ENCODE measurements around the gene KATNB1.

The KATNB1 gene

GRCh38 chr16:57735755-57736418 lies at the start of gene KATNB1:
Gene KATNB1, plus strand, starts transcription at chr16:57735770. Its CDS starts 1,474 bp downstream, at chr16:57737244.
- H3K27me3 Mint-ChIP-seq (ENCODE audit: low read depth) = no peaks in the 10 kb centered on the region
- peak within 1 kb of the TSS; percentile 96 for H3K4me3 Mint-ChIP-seq
- peak within 1 kb of the TSS; percentile 89 for H3K27ac Mint-ChIP-seq
- peaks cover 19% of the 10 kb centered on the region for H3K9me3 Mint-ChIP-seq
- H3K4me1 Mint-ChIP-seq (ENCODE audit: low read depth) = peaks cover 17% of the 10 kb centered on the region
- peaks cover 13% of the 10 kb centered on the region for H3K36me3 Mint-ChIP-seq (ENCODE audit: low read depth)

- no peaks in the 10 kb centered on the region for H3K27me3 Mint-ChIP-seq (ENCODE audit: low read depth)
- no peak overlapping the region for H3K27ac Mint-ChIP-seq
- H3K36me3 Mint-ChIP-seq (ENCODE audit: low read depth) = no peaks in the 10 kb centered on the region
- H3K9me3 Mint-ChIP-seq = no peaks in the 10 kb centered on the region
- no peak overlapping the region for H3K4me3 Mint-ChIP-seq
- peaks cover 18% of the 10 kb centered on the region for H3K4me1 Mint-ChIP-seq (ENCODE audit: low read depth)
Measured at GRCh38 chr16:57686577-57686976, 49.0 kb upstream of the KATNB1 start.

GRCh38 chr16:57687363-57687929 lies 48.1 kb upstream of the KATNB1 start:
- Mint-ChIP-seq H3K27me3 (ENCODE audit: low read depth) (peaks cover 3% of the 10 kb centered on the region), H3K36me3 (ENCODE audit: low read depth) (no peaks in the 10 kb centered on the region), H3K9me3 (no peaks in the 10 kb centered on the region), H3K4me3 (no peak overlapping the region), H3K27ac (no peak overlapping the region), H3K4me1 (ENCODE audit: low read depth) (peaks cover 18% of the 10 kb centered on the region)

GRCh38 chr16:57688487-57688986 lies 47.0 kb upstream of the KATNB1 start:
- Mint-ChIP-seq H3K27me3 (ENCODE audit: low read depth) (peaks cover 6% of the 10 kb centered on the region), H3K36me3 (ENCODE audit: low read depth) (no peaks in the 10 kb centered on the region), H3K27ac (peak overlapping the region; percentile 95), H3K9me3 (no peaks in the 10 kb centered on the region), H3K4me3 (no peak overlapping the region), H3K4me1 (ENCODE audit: low read depth) (peaks cover 18% of the 10 kb centered on the region)

GRCh38 chr16:57688987-57689761 lies 46.4 kb upstream of the KATNB1 start:
- no peaks in the 10 kb centered on the region for H3K9me3 Mint-ChIP-seq
- peak overlapping the region; percentile 95 for H3K27ac Mint-ChIP-seq
- H3K4me3 Mint-ChIP-seq = peak overlapping the region; percentile 76
- no peaks in the 10 kb centered on the region for H3K36me3 Mint-ChIP-seq (ENCODE audit: low read depth)
- peaks cover 20% of the 10 kb centered on the region for H3K4me1 Mint-ChIP-seq (ENCODE audit: low read depth)
- peaks cover 6% of the 10 kb centered on the region for H3K27me3 Mint-ChIP-seq (ENCODE audit: low read depth)

GRCh38 chr16:57689762-57690558 lies 45.6 kb upstream of the KATNB1 start:
- Mint-ChIP-seq H3K4me3 (peak overlapping the region; percentile 45), H3K4me1 (ENCODE audit: low read depth) (peaks cover 25% of the 10 kb centered on the region), H3K27me3 (ENCODE audit: low read depth) (peaks cover 6% of the 10 kb centered on the region), H3K36me3 (ENCODE audit: low read depth) (no peaks in the 10 kb centered on the region), H3K9me3 (no peaks in the 10 kb centered on the region), H3K27ac (peak overlapping the region; percentile 95)

- peak overlapping the region; percentile 53 for H3K27ac Mint-ChIP-seq
- peaks cover 29% of the 10 kb centered on the region for H3K4me1 Mint-ChIP-seq (ENCODE audit: low read depth)
- no peaks in the 10 kb centered on the region for H3K36me3 Mint-ChIP-seq (ENCODE audit: low read depth)
- H3K4me3 Mint-ChIP-seq = no peak overlapping the region
- peaks cover 6% of the 10 kb centered on the region for H3K27me3 Mint-ChIP-seq (ENCODE audit: low read depth)
- no peaks in the 10 kb centered on the region for H3K9me3 Mint-ChIP-seq
Measured at GRCh38 chr16:57690782-57691471, 44.6 kb upstream of the KATNB1 start.

GRCh38 chr16:57692636-57693035 lies 42.9 kb upstream of the KATNB1 start:
- Mint-ChIP-seq H3K27ac (no peak overlapping the region), H3K36me3 (ENCODE audit: low read depth) (no peaks in the 10 kb centered on the region), H3K27me3 (ENCODE audit: low read depth) (peaks cover 6% of the 10 kb centered on the region), H3K4me1 (ENCODE audit: low read depth) (peaks cover 29% of the 10 kb centered on the region), H3K4me3 (no peak overlapping the region), H3K9me3 (no peaks in the 10 kb centered on the region)

- Mint-ChIP-seq H3K27me3 (ENCODE audit: low read depth) (peaks cover 6% of the 10 kb centered on the region), H3K27ac (no peak overlapping the region), H3K9me3 (no peaks in the 10 kb centered on the region), H3K36me3 (ENCODE audit: low read depth) (no peaks in the 10 kb centered on the region), H3K4me3 (no peak overlapping the region), H3K4me1 (ENCODE audit: low read depth) (peaks cover 29% of the 10 kb centered on the region)
Measured at GRCh38 chr16:57693550-57693949, 42.0 kb upstream of the KATNB1 start.

GRCh38 chr16:57694231-57694724 lies 41.3 kb upstream of the KATNB1 start:
- no peaks in the 10 kb centered on the region for H3K36me3 Mint-ChIP-seq (ENCODE audit: low read depth)
- H3K4me1 Mint-ChIP-seq (ENCODE audit: low read depth) = peaks cover 25% of the 10 kb centered on the region
- peaks cover 6% of the 10 kb centered on the region for H3K27me3 Mint-ChIP-seq (ENCODE audit: low read depth)
- H3K4me3 Mint-ChIP-seq = no peak overlapping the region
- no peak overlapping the region for H3K27ac Mint-ChIP-seq
- H3K9me3 Mint-ChIP-seq = no peaks in the 10 kb centered on the region

GRCh38 chr16:57694725-57695679 lies 40.6 kb upstream of the KATNB1 start, which contains the start of gene DRC7:
Gene DRC7, plus strand, starts transcription at chr16:57694806. Its CDS starts 3,144 bp downstream, at chr16:57697950.
- Mint-ChIP-seq H3K9me3 (no peaks in the 10 kb centered on the region), H3K27ac (peak within 1 kb of the TSS; percentile 22), H3K4me1 (ENCODE audit: low read depth) (peaks cover 18% of the 10 kb centered on the region), H3K4me3 (peak within 1 kb of the TSS; percentile 5), H3K36me3 (ENCODE audit: low read depth) (no peaks in the 10 kb centered on the region), H3K27me3 (ENCODE audit: low read depth) (peaks cover 6% of the 10 kb centered on the region)

GRCh38 chr16:57695680-57696069 lies 39.9 kb upstream of the KATNB1 start:
- H3K4me3 Mint-ChIP-seq = no peak overlapping the region
- no peak overlapping the region for H3K27ac Mint-ChIP-seq
- H3K36me3 Mint-ChIP-seq (ENCODE audit: low read depth) = no peaks in the 10 kb centered on the region
- H3K27me3 Mint-ChIP-seq (ENCODE audit: low read depth) = peaks cover 6% of the 10 kb centered on the region
- no peaks in the 10 kb centered on the region for H3K9me3 Mint-ChIP-seq
- peaks cover 13% of the 10 kb centered on the region for H3K4me1 Mint-ChIP-seq (ENCODE audit: low read depth)

- Mint-ChIP-seq H3K27ac (no peak overlapping the region), H3K9me3 (no peaks in the 10 kb centered on the region), H3K36me3 (ENCODE audit: low read depth) (no peaks in the 10 kb centered on the region), H3K27me3 (ENCODE audit: low read depth) (peaks cover 6% of the 10 kb centered on the region), H3K4me1 (ENCODE audit: low read depth) (peaks cover 11% of the 10 kb centered on the region), H3K4me3 (no peak overlapping the region)
Measured at GRCh38 chr16:57696240-57696639, 39.3 kb upstream of the KATNB1 start.

Data from T-helper 1 cell treated with Interleukin-12 subunit alpha and Interleukin-12 subunit beta and Interleukin-4 antibody, amounts not matched to agents 30 μg/mL and 1 μg/mL, for 36 hours (primary cell).